T-helper 2 cell treated with Interferon-gamma antibody and Interleukin-4, amounts not matched to agents 5 μg/mL and 100 μg/mL, for 36 hours (primary cell): ENCODE measurements around the gene C20orf141.
"Not testable (repeated sequence)": the region's sequence is repeated elsewhere in the genome, so short reads cannot be mapped to it uniquely, and the experiment has no call there.

Experiments used
- DNase-seq: peaks from one replicate; pipeline ENCODE4 v3.0.0; 2021; ENCODE audit warnings: low spot score
- H3K27ac Mint-ChIP-seq: one replicate; pipeline ENCODE4 v1.8.0; 2021; ENCODE audit warnings: mild to moderate bottlenecking, mixed read lengths
- H3K27me3 Mint-ChIP-seq: one replicate; pipeline ENCODE4 v1.8.0; 2021; ENCODE audit warnings: low read depth, mixed read lengths
- H3K36me3 Mint-ChIP-seq: one replicate; pipeline ENCODE4 v1.8.0; 2021; ENCODE audit warnings: low read depth, mixed read lengths
- H3K4me1 Mint-ChIP-seq: one replicate; pipeline ENCODE4 v1.8.0; 2021; ENCODE audit warnings: low read depth, mixed read lengths
- H3K4me3 Mint-ChIP-seq: one replicate; pipeline ENCODE4 v1.8.0; 2022; ENCODE audit warnings: mild to moderate bottlenecking, moderate library complexity, mixed read lengths
- H3K9me3 Mint-ChIP-seq: one replicate; pipeline ENCODE4 v1.8.0; 2021; ENCODE audit warnings: mixed read lengths

C20orf141 gene

DNA sequence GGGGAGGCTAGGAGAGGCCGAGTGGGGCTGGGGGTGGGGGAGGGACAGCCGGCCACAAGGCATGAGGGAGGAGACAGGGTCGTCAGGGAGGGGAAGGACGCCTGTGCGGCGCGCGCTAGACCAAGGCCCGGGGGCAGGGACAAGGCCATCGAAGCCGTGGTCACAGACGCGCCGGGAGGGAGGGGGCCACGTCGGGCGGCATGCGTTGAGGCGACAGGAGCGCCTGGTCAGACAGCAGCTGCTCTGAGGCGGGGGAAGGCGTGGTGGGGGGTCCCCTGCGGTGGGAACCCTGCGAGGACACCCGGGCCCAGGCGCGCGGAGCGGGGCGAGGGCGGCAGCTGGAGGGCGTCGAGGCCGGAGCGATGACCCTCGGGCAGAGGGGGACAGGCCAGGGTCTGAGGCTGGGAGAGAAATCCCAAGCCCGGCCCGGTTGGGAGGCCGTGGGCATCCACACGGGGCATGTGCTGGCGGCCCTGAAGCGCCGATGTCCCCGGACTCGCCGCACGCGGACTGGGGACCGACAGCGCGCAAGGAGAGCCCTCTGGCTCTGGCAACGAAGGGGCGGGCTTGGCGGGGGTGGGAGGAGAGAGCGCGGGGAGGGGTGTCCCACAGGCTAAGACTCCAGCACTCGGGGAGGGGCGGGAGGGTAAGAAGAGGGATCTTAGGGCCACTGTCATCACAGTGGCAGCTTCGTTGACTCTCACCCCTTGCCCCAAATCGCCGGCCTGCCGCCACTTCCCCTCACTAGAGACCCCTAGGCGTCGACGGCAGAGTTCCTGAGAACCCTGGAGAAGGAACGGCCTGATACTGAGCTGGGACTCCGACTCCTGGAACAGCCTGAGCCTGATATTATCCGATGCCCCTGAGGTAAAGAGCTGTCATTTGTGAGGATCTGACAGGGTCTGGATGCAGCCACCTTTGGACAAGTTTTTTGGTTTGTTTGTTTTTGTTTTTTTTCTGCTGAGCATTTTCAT lies 6.4 kb downstream of the C20orf141 start:
- no peaks in the 10 kb centered on the region for H3K36me3 Mint-ChIP-seq
- peaks cover 37% of the 10 kb centered on the region for H3K27me3 Mint-ChIP-seq
- no peaks in the 10 kb centered on the region for H3K9me3 Mint-ChIP-seq
- peaks cover 15% of the 10 kb centered on the region for H3K4me1 Mint-ChIP-seq
- H3K4me3 Mint-ChIP-seq: peak overlapping the region; percentile 56
- no peak for DNase-seq
- H3K27ac Mint-ChIP-seq: peak overlapping the region; percentile 13

DNA sequence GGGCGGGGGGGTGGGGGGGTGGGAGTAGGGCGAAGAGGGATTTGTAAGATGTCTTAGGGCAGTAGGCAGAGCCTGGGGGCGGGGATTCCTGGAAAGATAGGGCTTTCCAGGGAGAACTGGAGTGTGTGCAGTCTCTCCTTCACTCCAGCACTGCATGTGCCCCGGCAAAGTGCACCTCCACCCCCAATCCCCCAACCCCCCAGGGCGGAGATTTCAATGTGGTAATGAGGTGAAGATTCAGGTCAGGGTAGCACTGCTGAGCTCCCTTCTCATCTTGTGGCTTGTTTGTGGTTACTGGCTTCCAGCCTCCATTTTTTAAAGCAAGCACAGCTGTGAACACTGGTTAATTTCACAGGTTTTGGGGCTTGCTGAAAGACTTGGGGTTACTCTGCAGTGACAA lies 7.3 kb downstream of the C20orf141 start:
- no peak overlapping the region for H3K27ac Mint-ChIP-seq
- H3K4me3 Mint-ChIP-seq: peak overlapping the region; percentile 56
- no peaks in the 10 kb centered on the region for H3K9me3 Mint-ChIP-seq
- no peaks in the 10 kb centered on the region for H3K36me3 Mint-ChIP-seq
- peak; percentile 26 for DNase-seq
- H3K27me3 Mint-ChIP-seq: peaks cover 46% of the 10 kb centered on the region
- H3K4me1 Mint-ChIP-seq: peaks cover 23% of the 10 kb centered on the region

DNA sequence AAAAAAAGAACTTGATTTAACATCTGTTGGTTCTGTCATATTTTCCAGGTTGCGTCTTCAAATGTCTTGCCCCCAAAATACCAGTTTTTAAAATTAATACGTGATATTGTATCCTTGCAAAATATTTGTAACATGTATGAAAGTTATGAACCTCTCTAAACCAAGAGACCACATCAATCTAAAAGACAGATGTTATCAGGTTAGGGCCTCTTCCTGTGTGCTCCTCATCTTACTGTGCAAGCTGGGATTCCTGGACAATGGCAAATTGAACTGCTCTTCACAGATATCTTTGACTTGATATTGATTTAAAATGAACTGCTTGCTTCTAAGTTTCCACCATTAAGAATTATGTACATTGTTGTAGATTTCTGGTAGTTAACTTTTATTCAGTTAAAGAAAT lies 11.0 kb downstream of the C20orf141 start:
- no peak for DNase-seq
- Mint-ChIP-seq H3K27me3 (peaks cover 53% of the 10 kb centered on the region), H3K4me3 (peak overlapping the region; percentile 51), H3K27ac (no peak overlapping the region), H3K9me3 (no peaks in the 10 kb centered on the region), H3K36me3 (no peaks in the 10 kb centered on the region), H3K4me1 (peaks cover 24% of the 10 kb centered on the region)

DNA sequence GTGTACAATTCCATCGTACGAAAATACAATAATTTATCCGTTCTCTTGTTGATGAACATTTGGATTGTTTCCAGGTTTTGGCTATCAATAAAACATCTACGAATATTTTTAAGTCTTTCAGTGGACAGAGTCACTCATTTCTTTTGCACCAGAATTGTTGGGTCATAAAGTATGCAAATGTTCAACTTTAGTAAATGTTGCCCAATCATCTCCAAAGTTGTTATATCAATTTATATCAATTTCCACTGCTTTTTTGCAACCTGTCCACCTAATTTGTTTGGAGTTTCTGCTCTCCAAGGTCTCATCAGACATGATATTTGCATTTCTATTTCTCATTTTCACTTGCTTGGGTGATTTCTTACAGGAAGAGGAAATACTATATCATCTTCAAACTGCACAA lies 11.9 kb downstream of the C20orf141 start:
- no peak overlapping the region for H3K4me3 Mint-ChIP-seq
- H3K27me3 Mint-ChIP-seq: peaks cover 50% of the 10 kb centered on the region
- no peaks in the 10 kb centered on the region for H3K9me3 Mint-ChIP-seq
- no peaks in the 10 kb centered on the region for H3K36me3 Mint-ChIP-seq
- H3K4me1 Mint-ChIP-seq: peaks cover 21% of the 10 kb centered on the region
- no peak for DNase-seq
- H3K27ac Mint-ChIP-seq: no peak overlapping the region

DNA sequence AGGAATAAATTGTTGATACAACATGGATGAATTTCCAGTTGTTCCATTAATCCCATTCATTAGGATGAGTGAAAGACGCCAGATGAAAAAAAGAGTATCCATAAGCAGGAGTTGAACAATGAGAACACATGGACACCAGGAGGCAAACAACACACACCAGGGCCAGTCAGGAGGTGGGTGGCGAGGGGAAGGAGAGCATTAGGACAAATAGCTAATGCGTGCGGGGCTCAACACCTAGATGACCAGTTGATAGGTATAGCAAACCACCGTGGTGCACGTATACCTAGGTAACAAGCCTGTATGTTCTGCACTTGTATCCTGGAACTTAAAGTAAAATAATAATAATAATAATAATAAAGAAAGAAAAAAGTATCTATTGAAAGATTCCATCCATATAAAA lies 14.6 kb downstream of the C20orf141 start:
- Mint-ChIP-seq H3K27ac (no peak overlapping the region), H3K4me3 (no peak overlapping the region), H3K27me3 (peaks cover 51% of the 10 kb centered on the region), H3K9me3 (no peaks in the 10 kb centered on the region), H3K36me3 (peaks cover 1% of the 10 kb centered on the region), H3K4me1 (peaks cover 18% of the 10 kb centered on the region)
- no peak for DNase-seq

GRCh38 chr20:2831206-2831605 lies 16.4 kb downstream of the C20orf141 start:
- H3K36me3 Mint-ChIP-seq, H3K4me3 Mint-ChIP-seq, H3K27ac Mint-ChIP-seq, H3K9me3 Mint-ChIP-seq, DNase-seq: not testable (repeated sequence)
- Mint-ChIP-seq H3K27me3 (peaks cover 46% of the 10 kb centered on the region), H3K4me1 (peaks cover 12% of the 10 kb centered on the region)

GRCh38 chr20:2833761-2834160 lies 19.0 kb downstream of the C20orf141 start:
- H3K36me3 Mint-ChIP-seq: peaks cover 3% of the 10 kb centered on the region
- H3K4me1 Mint-ChIP-seq: peaks cover 2% of the 10 kb centered on the region
- no peak overlapping the region for H3K4me3 Mint-ChIP-seq
- no peak overlapping the region for H3K27ac Mint-ChIP-seq
- peaks cover 20% of the 10 kb centered on the region for H3K27me3 Mint-ChIP-seq
- DNase-seq: no peak
- no peaks in the 10 kb centered on the region for H3K9me3 Mint-ChIP-seq

- Mint-ChIP-seq H3K27ac (no peak overlapping the region), H3K9me3 (no peaks in the 10 kb centered on the region), H3K4me1 (peaks cover 7% of the 10 kb centered on the region), H3K4me3 (no peak overlapping the region), H3K36me3 (peaks cover 5% of the 10 kb centered on the region), H3K27me3 (peaks cover 14% of the 10 kb centered on the region)
- no peak for DNase-seq
Measured at GRCh38 chr20:2834401-2835110, 19.8 kb downstream of the C20orf141 start.

GRCh38 chr20:2835331-2835796 lies 20.6 kb downstream of the C20orf141 start:
- Mint-ChIP-seq H3K27ac (no peak overlapping the region), H3K4me1 (peaks cover 7% of the 10 kb centered on the region), H3K36me3 (peaks cover 5% of the 10 kb centered on the region), H3K27me3 (peaks cover 5% of the 10 kb centered on the region), H3K4me3 (no peak overlapping the region), H3K9me3 (no peaks in the 10 kb centered on the region)
- no peak for DNase-seq

GRCh38 chr20:2836035-2836434 lies 21.2 kb downstream of the C20orf141 start:
- peaks cover 5% of the 10 kb centered on the region for H3K27me3 Mint-ChIP-seq
- H3K4me1 Mint-ChIP-seq: peaks cover 7% of the 10 kb centered on the region
- H3K9me3 Mint-ChIP-seq: no peaks in the 10 kb centered on the region
- H3K27ac Mint-ChIP-seq: no peak overlapping the region
- H3K4me3 Mint-ChIP-seq: no peak overlapping the region
- peaks cover 5% of the 10 kb centered on the region for H3K36me3 Mint-ChIP-seq
- no peak for DNase-seq

- Mint-ChIP-seq H3K36me3 (peaks cover 6% of the 10 kb centered on the region), H3K9me3 (no peaks in the 10 kb centered on the region), H3K27ac (no peak overlapping the region)
Measured at GRCh38 chr20:2837221-2837960, 22.6 kb downstream of the C20orf141 start.

DNA sequence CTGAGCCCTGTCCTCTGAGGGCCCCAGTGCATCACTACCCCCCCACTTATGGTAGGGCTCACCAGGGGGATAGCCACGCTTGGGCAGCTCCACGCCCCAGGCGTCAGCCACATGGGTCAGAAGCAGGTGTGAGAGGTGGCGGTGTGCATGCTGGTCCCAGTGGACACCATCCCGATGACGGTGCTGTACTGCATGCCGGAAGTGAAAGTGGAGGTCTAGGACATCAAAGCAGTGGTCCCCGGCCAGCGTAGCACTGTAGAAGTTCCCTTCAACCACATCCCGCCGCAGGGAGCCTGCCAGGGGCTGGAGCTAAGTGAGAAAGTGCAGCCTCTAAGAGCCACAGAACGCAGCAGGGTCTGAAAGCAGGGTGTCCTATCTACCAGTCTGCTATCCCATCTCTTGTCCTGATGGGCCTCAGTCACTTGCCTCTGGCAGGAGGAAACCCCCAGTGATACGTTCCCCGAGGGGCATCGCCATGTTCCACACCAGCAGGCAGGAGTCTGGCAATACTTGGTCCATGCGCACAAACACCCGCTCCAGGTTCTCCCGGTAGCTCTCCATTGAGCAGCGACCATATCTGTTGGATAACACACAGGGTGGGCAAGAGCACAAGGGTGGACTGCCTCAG lies 23.5 kb downstream of the C20orf141 start:
- H3K4me3 Mint-ChIP-seq: peak overlapping the region; percentile 17
- H3K27me3 Mint-ChIP-seq: no peaks in the 10 kb centered on the region
- H3K27ac Mint-ChIP-seq: no peak overlapping the region
- H3K36me3 Mint-ChIP-seq: peaks cover 10% of the 10 kb centered on the region
- no peaks in the 10 kb centered on the region for H3K9me3 Mint-ChIP-seq
- no peak for DNase-seq
- H3K4me1 Mint-ChIP-seq: peaks cover 10% of the 10 kb centered on the region

More at GRCh38 chr20:2837221-2837960, 22.6 kb downstream of the C20orf141 start:
- no peak overlapping the region for H3K4me3 Mint-ChIP-seq
- H3K4me1 Mint-ChIP-seq: peaks cover 10% of the 10 kb centered on the region
- H3K27me3 Mint-ChIP-seq: no peaks in the 10 kb centered on the region
- DNase-seq: no peak
